ENCODE measurements around the gene SULT1C4. TPM values are rescaled to one million over a fixed set of nuclear protein-coding genes. Genes with fewer than 3 reads are reported as not detected.
"Not testable (repeated sequence)": the region's sequence is repeated elsewhere in the genome, so short reads cannot be mapped to it uniquely, and the experiment has no call there.

The SULT1C4 gene
- not detected for total RNA-seq

- no peak for DNase-seq
- peaks cover 3% of the 10 kb centered on the region for H3K4me1 Mint-ChIP-seq (ENCODE audit: low read depth)
- no peaks in the 10 kb centered on the region for H3K36me3 Mint-ChIP-seq (ENCODE audit: low read depth)
- H3K27ac Mint-ChIP-seq = no peak within 1 kb of the TSS
- CTCF ChIA-PET = interaction anchor here (1.1 kb wide), 1 partner anchor 14 kb away, joined by 3 read pairs; no protein-coding TSS in a partner anchor
- intact Hi-C loops (cut with micrococcal nuclease) = no loop called here
- H3K9me3 Mint-ChIP-seq = no peaks in the 10 kb centered on the region
- no peak within 1 kb of the TSS for H3K4me3 Mint-ChIP-seq
- H3K27me3 Mint-ChIP-seq (ENCODE audit: low read depth) = peaks cover 6% of the 10 kb centered on the region
Observed at GRCh38 chr2:108377815-108378630, at the start of gene SULT1C4. TSS of gene SULT1C4 (plus strand) at chr2:108377954. CDS start at chr2:108378338, 384 bp downstream.

- H3K4me3 Mint-ChIP-seq = no peak overlapping the region
- intact Hi-C loops (cut with micrococcal nuclease) = no loop called here
- CTCF ChIA-PET = no interaction called here
- no peaks in the 10 kb centered on the region for H3K36me3 Mint-ChIP-seq (ENCODE audit: low read depth)
- H3K4me1 Mint-ChIP-seq (ENCODE audit: low read depth) = no peaks in the 10 kb centered on the region
- no peak for DNase-seq
- H3K27me3 Mint-ChIP-seq (ENCODE audit: low read depth) = peaks cover 4% of the 10 kb centered on the region
- no peak overlapping the region for H3K27ac Mint-ChIP-seq
- H3K9me3 Mint-ChIP-seq = no peaks in the 10 kb centered on the region
Observed at GRCh38 chr2:108329771-108330170, 48.0 kb upstream of the SULT1C4 start.

- intact Hi-C loops (cut with micrococcal nuclease) = no loop called here
- no peak overlapping the region for H3K4me3 Mint-ChIP-seq
- no peak overlapping the region for H3K27ac Mint-ChIP-seq
- CTCF ChIA-PET = no interaction called here
- peaks cover 4% of the 10 kb centered on the region for H3K27me3 Mint-ChIP-seq (ENCODE audit: low read depth)
- DNase-seq = no peak
- H3K36me3 Mint-ChIP-seq (ENCODE audit: low read depth) = no peaks in the 10 kb centered on the region
- H3K9me3 Mint-ChIP-seq = no peaks in the 10 kb centered on the region
- no peaks in the 10 kb centered on the region for H3K4me1 Mint-ChIP-seq (ENCODE audit: low read depth)
Observed at GRCh38 chr2:108330979-108331378, 46.8 kb upstream of the SULT1C4 start.

- intact Hi-C loops (cut with micrococcal nuclease) = no loop called here
- H3K27me3 Mint-ChIP-seq (ENCODE audit: low read depth) = peaks cover 10% of the 10 kb centered on the region
- no peak overlapping the region for H3K4me3 Mint-ChIP-seq
- no peak for DNase-seq
- no peaks in the 10 kb centered on the region for H3K4me1 Mint-ChIP-seq (ENCODE audit: low read depth)
- H3K36me3 Mint-ChIP-seq (ENCODE audit: low read depth) = no peaks in the 10 kb centered on the region
- CTCF ChIA-PET = no interaction called here
- H3K27ac Mint-ChIP-seq = no peak overlapping the region
- no peaks in the 10 kb centered on the region for H3K9me3 Mint-ChIP-seq
Observed at GRCh38 chr2:108345951-108346350, 31.8 kb upstream of the SULT1C4 start.

GRCh38 chr2:108346827-108347226, 30.9 kb upstream of the SULT1C4 start:
- DNase-seq = no peak
- CTCF ChIA-PET = no interaction called here
- Mint-ChIP-seq H3K4me1 (ENCODE audit: low read depth) (no peaks in the 10 kb centered on the region), H3K27ac (no peak overlapping the region), H3K9me3 (no peaks in the 10 kb centered on the region), H3K4me3 (no peak overlapping the region), H3K27me3 (ENCODE audit: low read depth) (peaks cover 10% of the 10 kb centered on the region), H3K36me3 (ENCODE audit: low read depth) (no peaks in the 10 kb centered on the region)
- intact Hi-C loops (cut with micrococcal nuclease) = no loop called here

GRCh38 chr2:108347786-108348185, 30.0 kb upstream of the SULT1C4 start:
- H3K27ac Mint-ChIP-seq = no peak overlapping the region
- CTCF ChIA-PET = no interaction called here
- no peaks in the 10 kb centered on the region for H3K4me1 Mint-ChIP-seq (ENCODE audit: low read depth)
- no peaks in the 10 kb centered on the region for H3K9me3 Mint-ChIP-seq
- H3K27me3 Mint-ChIP-seq (ENCODE audit: low read depth) = peaks cover 11% of the 10 kb centered on the region
- no peak for DNase-seq
- H3K36me3 Mint-ChIP-seq (ENCODE audit: low read depth) = no peaks in the 10 kb centered on the region
- intact Hi-C loops (cut with micrococcal nuclease) = no loop called here
- H3K4me3 Mint-ChIP-seq = no peak overlapping the region

- H3K27me3 Mint-ChIP-seq (ENCODE audit: low read depth) = peaks cover 8% of the 10 kb centered on the region
- no peak for DNase-seq
- H3K9me3 Mint-ChIP-seq = no peaks in the 10 kb centered on the region
- no peak overlapping the region for H3K27ac Mint-ChIP-seq
- no peaks in the 10 kb centered on the region for H3K36me3 Mint-ChIP-seq (ENCODE audit: low read depth)
- no peak overlapping the region for H3K4me3 Mint-ChIP-seq
- H3K4me1 Mint-ChIP-seq (ENCODE audit: low read depth) = no peaks in the 10 kb centered on the region
- intact Hi-C loops (cut with micrococcal nuclease) = no loop called here
- CTCF ChIA-PET = interaction anchor here (0.6 to 1.0 kb wide), 2 partner anchors 14 to 287 kb away, joined by 3 read pairs; no protein-coding TSS in a partner anchor
Observed at GRCh38 chr2:108348816-108349570, 28.8 kb upstream of the SULT1C4 start.

GRCh38 chr2:108349571-108349928, 28.2 kb upstream of the SULT1C4 start:
- CTCF ChIA-PET = interaction anchor here (0.6 to 1.0 kb wide), 2 partner anchors 13 to 286 kb away, joined by 3 read pairs; no protein-coding TSS in a partner anchor
- Mint-ChIP-seq H3K36me3 (ENCODE audit: low read depth) (no peaks in the 10 kb centered on the region), H3K27me3 (ENCODE audit: low read depth) (peaks cover 8% of the 10 kb centered on the region), H3K27ac (no peak overlapping the region), H3K9me3 (no peaks in the 10 kb centered on the region), H3K4me3 (no peak overlapping the region), H3K4me1 (ENCODE audit: low read depth) (no peaks in the 10 kb centered on the region)
- intact Hi-C loops (cut with micrococcal nuclease) = no loop called here
- no peak for DNase-seq

GRCh38 chr2:108351889-108352288, 25.9 kb upstream of the SULT1C4 start:
- intact Hi-C loops (cut with micrococcal nuclease) = no loop called here
- CTCF ChIA-PET = interaction anchor here (0.6 kb wide), 1 partner anchor 116 kb away, joined by 3 read pairs; no protein-coding TSS in a partner anchor
- H3K36me3 Mint-ChIP-seq (ENCODE audit: low read depth) = no peaks in the 10 kb centered on the region
- no peaks in the 10 kb centered on the region for H3K4me1 Mint-ChIP-seq (ENCODE audit: low read depth)
- H3K27me3 Mint-ChIP-seq (ENCODE audit: low read depth) = peaks cover 5% of the 10 kb centered on the region
- no peak overlapping the region for H3K27ac Mint-ChIP-seq
- DNase-seq = no peak
- no peaks in the 10 kb centered on the region for H3K9me3 Mint-ChIP-seq
- no peak overlapping the region for H3K4me3 Mint-ChIP-seq

GRCh38 chr2:108354136-108354535, 23.6 kb upstream of the SULT1C4 start:
- Mint-ChIP-seq H3K4me3 (no peak overlapping the region), H3K27ac (no peak overlapping the region), H3K27me3 (ENCODE audit: low read depth) (peaks cover 11% of the 10 kb centered on the region), H3K4me1 (ENCODE audit: low read depth) (no peaks in the 10 kb centered on the region), H3K9me3 (no peaks in the 10 kb centered on the region), H3K36me3 (ENCODE audit: low read depth) (no peaks in the 10 kb centered on the region)
- intact Hi-C loops (cut with micrococcal nuclease) = no loop called here
- no peak for DNase-seq
- CTCF ChIA-PET = no interaction called here

GRCh38 chr2:108355906-108356734, 21.6 kb upstream of the SULT1C4 start:
- H3K4me3 Mint-ChIP-seq = no peak overlapping the region
- H3K4me1 Mint-ChIP-seq (ENCODE audit: low read depth) = no peaks in the 10 kb centered on the region
- H3K36me3 Mint-ChIP-seq (ENCODE audit: low read depth) = no peaks in the 10 kb centered on the region
- intact Hi-C loops (cut with micrococcal nuclease) = no loop called here
- no peak for DNase-seq
- CTCF ChIA-PET = no interaction called here
- H3K9me3 Mint-ChIP-seq = no peaks in the 10 kb centered on the region
- no peak overlapping the region for H3K27ac Mint-ChIP-seq
- peaks cover 22% of the 10 kb centered on the region for H3K27me3 Mint-ChIP-seq (ENCODE audit: low read depth)

- H3K36me3 Mint-ChIP-seq (ENCODE audit: low read depth); CTCF ChIA-PET; H3K9me3 Mint-ChIP-seq; DNase-seq; intact Hi-C loops (cut with micrococcal nuclease); H3K4me3 Mint-ChIP-seq; H3K4me1 Mint-ChIP-seq (ENCODE audit: low read depth); H3K27ac Mint-ChIP-seq: not testable (repeated sequence)
- H3K27me3 Mint-ChIP-seq (ENCODE audit: low read depth) = peaks cover 25% of the 10 kb centered on the region
Observed at GRCh38 chr2:108359336-108359735, 18.4 kb upstream of the SULT1C4 start.
